ENCODE data around the gene EI24. TPM values are rescaled to one million over a fixed set of nuclear protein-coding genes. Genes with fewer than 3 reads are reported as not detected.

EI24 gene
- total and polyA plus RNA-seq, 2 of the 8 experiments (the other 6 are each of a cell fraction or from before 2014, with no cell fraction given), result 135 to 264 TPM

- TF ChIP-seq RNF2 (IDR thresholded peaks at IDR 0.05; ENCODE audit: borderline replicate concordance, low read depth, low read length, missing control alignments, poor library complexity, severe bottlenecking), result no peak
- TF ChIP-seq RAD21 (IDR thresholded peaks at IDR 0.05 in 1 of 2, conservative IDR thresholded peaks at IDR 0.05 in 1 of 2; ENCODE audit: low read depth in 2 of 2, low read length in 2 of 2), result peak; percentile 50 to 59
- TF ChIP-seq GTF2F1 (IDR thresholded peaks at IDR 0.05; ENCODE audit: borderline replicate concordance, low read depth, low read length), result no peak
- TF ChIP-seq ATF3 (IDR thresholded peaks at IDR 0.05; ENCODE audit: insufficient read depth, low read depth, low read length), result no peak
- TF ChIP-seq SP1 (IDR thresholded peaks at IDR 0.05; ENCODE audit: low read depth, low read length), result peak; percentile 61; the same call in 1 of the 2 replicates
- no peak for TF ChIP-seq KDM5A (IDR thresholded peaks at IDR 0.05; ENCODE audit: low read length)
- TF ChIP-seq SIN3A (conservative IDR thresholded peaks at IDR 0.05 in 1 of 2, IDR thresholded peaks at IDR 0.05 in 1 of 2; ENCODE audit: low read depth in 1 of 2, low read length in 2 of 2), result peak in 1 of 2 experiments; percentile 48; a peak in 2 of 4 replicates
- no peak for TF ChIP-seq MAFK (IDR thresholded peaks at IDR 0.05; ENCODE audit: low read depth, low read length)
- peak; percentile 83; the same call in 1 of the 2 replicates for TF ChIP-seq MAX (IDR thresholded peaks at IDR 0.05)
- peak; percentile 60 for TF ChIP-seq SIX5 (IDR thresholded peaks at IDR 0.05; ENCODE audit: low read depth, low read length)
- TF ChIP-seq KDM4A (IDR thresholded peaks at IDR 0.05; ENCODE audit: low read depth, low read length, severe bottlenecking), result no peak
- no peak; the same call in 1 of the 2 replicates for TF ChIP-seq TBP (IDR thresholded peaks at IDR 0.05; ENCODE audit: low read depth, low read length)
- TF ChIP-seq PHF8 (conservative IDR thresholded peaks at IDR 0.05; ENCODE audit: low read depth, low read length), result peak; percentile 88
- no peak for TF ChIP-seq BRCA1 (IDR thresholded peaks at IDR 0.05; ENCODE audit: low read depth, low read length)
- TF ChIP-seq SP4 (IDR thresholded peaks at IDR 0.05; ENCODE audit: low read length), result no peak
- TF ChIP-seq NANOG (IDR thresholded peaks at IDR 0.05; ENCODE audit: insufficient read depth, low read depth, low read length, poor library complexity, severe bottlenecking), result no peak
- no peak for TF ChIP-seq BCL11A (IDR thresholded peaks at IDR 0.05; ENCODE audit: low read depth in 2 of 2, low read length in 2 of 2)
- no peak for TF ChIP-seq POLR2AphosphoS5 (IDR thresholded peaks at IDR 0.05; ENCODE audit: low read depth, low read length)
- peak; percentile 52; the same call in 1 of the 2 replicates for TF ChIP-seq TEAD4 (IDR thresholded peaks at IDR 0.05; ENCODE audit: low read depth, low read length)
- TF ChIP-seq BACH1 (IDR thresholded peaks at IDR 0.05; ENCODE audit: low read length), result 0 out of 2 replicates have a peak, but pooled peaks have one; percentile 3
- TF ChIP-seq FOSL1 (IDR thresholded peaks at IDR 0.05; ENCODE audit: insufficient read depth, low read depth, low read length), result 0 out of 2 replicates have a peak, but pooled peaks have one; percentile 8
- peak; percentile 39 for TF ChIP-seq ASH2L (IDR thresholded peaks at IDR 0.05; ENCODE audit: low read length)
Observed at GRCh38 chr11:125568970-125569914, at the start of gene EI24 (continued).

Data from H1 (cell line).